NCI-H524 (cell line): ENCODE measurements around the gene SRCIN1.

ENCODE experiments used
- DNase-seq, 2 experiments: peaks; one replicate each; lab custom pipeline; 2025; lab: John Stamatoyannopoulos, UW

Gene SRCIN1

DNA sequence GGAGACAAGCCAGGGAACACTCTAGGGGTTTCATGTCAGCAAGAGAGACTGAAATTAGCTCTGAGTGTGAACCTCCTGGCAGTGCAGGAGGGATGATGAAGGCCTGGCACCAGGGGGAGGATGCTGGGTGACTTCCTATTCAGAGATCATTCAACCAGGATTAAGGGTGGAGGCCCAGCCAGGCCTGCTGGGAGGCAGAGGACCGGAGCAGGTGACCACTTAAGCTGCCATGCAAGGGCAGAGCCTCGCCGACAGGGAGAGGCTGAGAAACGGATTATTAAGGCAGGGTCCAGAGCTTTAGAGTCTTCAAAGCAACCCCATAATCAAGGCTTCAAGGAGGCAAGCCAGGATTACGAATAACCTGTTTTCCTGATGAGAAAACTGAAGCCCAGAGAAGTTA, 10.6 kb upstream of the SRCIN1 start:
- DNase-seq, result peak in 1 of 2 experiments; percentile 57

DNA sequence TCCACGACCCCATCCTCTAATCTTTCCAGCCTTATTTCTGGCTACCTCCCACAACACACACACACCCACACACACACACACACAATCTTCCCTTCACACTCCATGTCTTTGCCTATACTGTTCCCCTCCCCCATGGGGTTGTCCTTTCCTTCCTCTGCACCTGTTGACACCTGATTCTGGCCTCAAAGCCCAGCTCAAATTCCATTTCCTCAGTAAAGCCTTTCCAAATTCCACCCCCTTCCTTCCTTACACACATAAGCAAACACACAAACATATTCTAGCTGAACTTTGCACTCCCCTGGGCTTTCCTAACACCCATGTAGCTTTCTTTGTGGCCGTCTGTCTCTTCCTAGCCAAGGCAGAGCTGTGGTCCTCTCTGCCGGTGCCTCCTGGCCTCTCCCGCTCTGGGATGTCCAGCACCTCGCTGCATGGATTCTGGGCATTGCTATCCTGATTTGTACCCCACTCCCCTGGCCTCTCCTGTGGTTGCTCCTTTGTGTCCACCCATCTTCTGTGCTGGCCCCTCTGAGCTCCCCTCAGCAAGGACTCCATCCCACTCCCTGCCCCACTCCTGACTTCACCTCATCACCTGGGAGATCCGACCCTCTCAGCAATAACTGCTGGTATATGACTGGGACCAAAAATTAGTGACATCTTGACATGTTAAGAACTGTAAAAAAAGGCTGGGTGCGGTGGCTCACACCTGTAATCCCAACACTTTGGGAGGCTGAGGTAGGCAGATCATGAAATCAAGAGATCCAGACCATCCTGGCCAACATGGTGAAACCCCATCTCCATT, 8.4 kb upstream of the SRCIN1 start:
- no peak for DNase-seq

DNA sequence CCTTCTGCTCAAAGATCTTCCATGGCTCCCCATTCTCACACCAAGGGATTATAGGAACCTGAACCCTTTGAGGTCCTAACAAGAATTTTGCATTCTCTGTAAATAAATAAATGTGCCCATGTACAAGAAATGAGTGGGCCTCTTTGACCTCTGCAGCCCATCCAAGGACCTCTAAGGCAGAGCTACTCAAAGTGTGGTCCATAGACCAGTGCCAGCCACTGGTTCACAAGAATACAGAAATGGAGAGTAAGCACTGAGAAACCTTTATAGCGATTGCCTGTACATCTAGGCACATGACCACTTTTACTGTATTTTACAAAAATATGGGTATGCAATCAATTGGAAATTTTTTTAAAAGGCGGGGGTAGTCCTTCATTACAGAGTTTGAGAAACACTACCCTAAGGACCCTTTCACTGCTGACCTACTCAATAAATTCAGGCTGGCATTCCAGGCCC, 7.8 kb upstream of the SRCIN1 start:
- DNase-seq, result no peak

DNA sequence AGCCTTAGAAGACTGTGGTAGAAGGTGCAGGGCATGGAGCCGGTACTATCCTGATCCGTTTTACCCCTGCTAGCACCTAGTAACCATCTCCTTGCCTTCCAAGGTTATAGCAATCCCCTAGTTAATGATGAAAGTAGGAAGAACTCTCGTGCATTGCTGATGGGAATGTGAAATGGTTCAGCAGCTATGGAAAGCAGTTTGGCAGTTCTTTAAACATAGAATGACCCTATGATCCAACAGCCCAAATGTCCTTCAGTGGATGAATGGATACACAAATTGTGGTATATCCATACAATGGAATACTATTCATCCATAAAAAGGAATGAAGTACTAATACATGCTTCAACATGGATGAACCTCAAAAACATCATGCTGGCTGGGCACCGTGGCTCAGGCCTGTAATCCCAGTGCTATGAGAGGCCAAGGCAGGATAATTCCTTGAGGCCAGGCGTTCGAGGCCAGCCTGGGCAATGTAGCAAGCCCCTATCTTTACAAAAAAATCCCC, 6.2 kb upstream of the SRCIN1 start:
- DNase-seq, result no peak

DNA sequence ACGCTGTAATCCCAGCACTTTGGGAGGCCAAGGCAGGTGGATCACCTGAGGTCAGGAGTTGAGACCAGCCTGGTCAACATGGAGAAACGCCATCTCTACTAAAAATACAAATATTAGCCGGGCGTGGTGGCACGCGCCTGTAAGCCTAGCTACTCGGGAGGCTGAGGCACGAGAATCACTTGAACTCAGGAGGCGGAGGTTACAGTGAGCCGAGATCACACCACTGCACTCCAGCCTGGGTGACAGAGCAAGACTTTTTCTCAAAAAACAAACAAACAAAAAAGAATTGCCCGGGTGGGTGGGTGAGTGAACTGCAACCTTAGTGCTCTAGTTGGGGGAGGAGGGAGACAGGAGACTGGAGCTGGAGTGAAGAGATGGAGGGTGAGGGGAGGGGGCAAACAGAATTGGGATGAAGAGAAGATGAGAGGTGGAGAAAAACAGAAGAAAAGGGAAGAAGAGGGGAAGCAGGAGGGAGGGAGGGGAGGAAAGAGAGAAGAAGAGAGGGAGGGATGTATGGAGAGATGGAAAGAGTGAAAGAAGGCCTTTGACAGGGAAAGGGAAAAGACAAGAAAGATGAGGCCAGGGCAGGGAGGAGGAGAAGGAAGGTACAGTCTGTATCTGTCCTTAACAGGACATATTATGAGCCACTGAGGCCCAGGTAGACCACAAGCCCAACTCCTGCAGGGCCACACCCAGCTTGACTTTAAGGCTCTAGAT, 5.5 kb upstream of the SRCIN1 start:
- no peak for DNase-seq

GRCh38 chr17:38609280-38610031, 3.7 kb upstream of the SRCIN1 start:
- DNase-seq, result peak; percentile 49 to 78

GRCh38 chr17:38608648-38609047, 2.9 kb upstream of the SRCIN1 start:
- DNase-seq, result no peak

DNA sequence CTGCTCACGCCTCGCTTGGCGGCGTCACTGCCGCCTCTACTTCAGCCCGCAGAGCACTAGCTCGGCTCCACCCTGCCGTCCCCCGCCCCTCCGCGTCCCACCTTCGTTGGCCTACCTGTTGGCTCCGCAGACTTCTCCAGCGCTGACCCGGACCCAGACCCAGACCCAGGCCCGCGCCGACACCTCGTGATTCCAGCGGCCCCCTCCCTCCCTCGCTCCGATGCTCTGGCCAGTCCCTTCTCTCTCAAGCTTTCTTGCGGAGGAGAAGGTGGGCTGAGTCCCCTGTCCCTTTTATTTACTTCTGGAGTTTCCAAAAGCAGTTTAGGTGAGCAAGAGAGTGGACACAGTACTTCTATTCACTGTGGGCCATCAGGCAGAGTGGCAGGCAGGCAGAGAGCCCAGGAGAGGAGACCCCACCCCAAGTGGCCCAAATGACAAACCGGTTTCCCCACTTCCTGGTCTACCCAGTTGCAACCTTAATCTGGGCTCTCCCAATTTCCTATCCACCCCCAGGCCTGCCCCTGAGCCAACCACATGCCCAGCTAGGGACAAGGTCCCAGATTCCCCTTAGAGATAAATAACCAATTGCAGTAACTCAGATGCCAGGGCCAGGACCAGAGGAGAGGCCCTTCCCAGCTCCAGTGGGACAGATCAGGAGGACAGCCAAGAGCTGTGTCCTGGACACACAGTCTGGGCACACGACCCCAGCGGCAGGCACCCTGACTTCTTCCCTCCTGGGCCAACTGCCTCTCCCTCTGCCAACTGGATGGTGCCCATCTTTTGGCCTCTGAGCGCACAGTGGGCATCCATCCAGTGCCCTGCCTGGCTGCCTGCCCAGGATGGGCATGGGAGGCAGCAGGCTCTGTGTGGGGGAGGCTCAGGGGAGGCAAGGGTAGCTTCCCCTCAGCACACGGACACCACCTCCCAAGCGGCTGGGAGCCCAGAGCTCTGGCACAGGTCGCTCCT, 1.2 kb upstream of the SRCIN1 start:
- DNase-seq, result no peak

GRCh38 chr17:38605411-38605840, 326 bp downstream of the SRCIN1 start:
- no peak for DNase-seq

- peak in 1 of 2 experiments; percentile 18 for DNase-seq
These were observed 1.0 kb downstream of the SRCIN1 start for GRCh38 chr17:38604479-38605403.

- DNase-seq, result no peak
These were observed 1.8 kb downstream of the SRCIN1 start for GRCh38 chr17:38603786-38604478.

GRCh38 chr17:38602956-38603785, 2.6 kb downstream of the SRCIN1 start:
- DNase-seq, result no peak

DNA sequence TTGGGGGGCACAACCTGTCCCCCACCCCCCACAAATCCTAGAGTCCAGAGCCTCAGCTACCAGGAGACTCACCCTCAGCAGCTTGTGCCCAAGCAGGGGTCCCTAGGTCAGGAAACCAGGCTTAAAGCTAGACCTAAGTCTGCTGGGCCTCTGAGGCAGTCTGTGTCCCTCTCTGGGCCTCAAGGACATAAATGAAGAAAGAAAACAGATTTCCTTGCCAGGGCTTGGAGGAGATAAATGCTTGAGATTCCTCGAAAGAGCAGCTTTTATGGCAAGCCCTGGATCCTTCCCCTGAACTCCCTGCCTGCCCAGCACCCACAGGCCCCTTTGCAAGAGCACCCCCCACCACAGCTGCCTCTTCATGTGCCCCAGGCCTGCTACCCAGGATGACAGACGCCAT, 3.3 kb downstream of the SRCIN1 start:
- no peak for DNase-seq

DNA sequence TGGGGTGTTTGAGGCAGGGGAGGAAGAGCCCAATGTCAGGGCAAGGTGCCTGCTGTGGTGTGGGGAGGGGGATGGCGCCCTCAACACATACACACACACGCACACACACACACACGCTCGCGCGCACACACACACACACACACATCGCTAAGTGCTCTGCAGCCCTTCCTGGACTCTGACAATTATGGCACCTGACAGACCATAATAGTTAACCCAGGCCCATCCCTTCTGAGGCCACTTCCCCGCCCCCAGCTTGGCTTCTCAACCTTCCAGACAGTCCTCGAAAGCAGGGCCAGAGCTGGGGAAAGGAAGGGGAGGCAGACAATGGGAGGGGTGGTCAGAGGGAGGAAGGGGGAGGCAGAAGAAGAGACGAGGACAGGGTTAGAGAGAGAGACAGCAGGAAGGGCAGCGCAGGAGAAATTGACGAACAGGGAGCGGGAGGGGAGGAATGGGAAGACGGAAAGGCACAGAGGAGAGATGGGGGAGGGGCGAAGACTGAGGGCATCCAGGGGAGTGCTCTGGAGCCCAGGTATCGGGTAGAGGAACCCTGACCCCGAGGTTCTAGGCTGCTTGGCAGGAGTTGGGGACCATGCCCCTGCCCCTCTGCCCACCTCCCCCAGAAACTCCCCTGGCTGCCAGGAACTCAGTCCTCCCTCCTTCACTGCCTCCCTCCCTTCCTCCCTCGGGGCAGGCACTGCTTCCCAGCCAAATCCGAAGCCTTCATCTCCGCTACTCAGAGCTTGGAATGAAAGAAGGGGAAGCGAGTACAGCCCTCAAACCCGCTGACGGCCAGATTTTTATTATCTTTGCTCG, 4.0 kb downstream of the SRCIN1 start:
- peak; percentile 25 to 46 for DNase-seq

DNA sequence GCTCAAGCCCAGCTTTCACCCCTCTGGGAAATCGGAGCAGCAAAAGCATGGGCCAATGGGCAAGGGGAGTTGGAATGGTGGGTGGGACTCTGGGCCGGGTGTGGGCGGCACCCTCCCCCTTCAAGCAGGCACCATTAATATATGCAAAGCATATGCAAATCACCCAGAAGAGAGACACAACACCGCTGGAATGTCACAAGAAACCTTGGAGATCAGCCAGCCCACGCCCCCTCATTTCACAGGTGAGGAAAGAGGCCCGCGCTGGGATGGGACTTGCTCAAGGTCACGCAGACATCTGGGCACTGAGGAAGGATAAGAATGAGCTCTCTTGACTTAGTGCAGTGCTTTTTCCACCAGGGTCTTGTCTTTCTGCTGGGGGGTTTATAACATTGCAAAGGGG, 4.8 kb downstream of the SRCIN1 start:
- no peak for DNase-seq

DNA sequence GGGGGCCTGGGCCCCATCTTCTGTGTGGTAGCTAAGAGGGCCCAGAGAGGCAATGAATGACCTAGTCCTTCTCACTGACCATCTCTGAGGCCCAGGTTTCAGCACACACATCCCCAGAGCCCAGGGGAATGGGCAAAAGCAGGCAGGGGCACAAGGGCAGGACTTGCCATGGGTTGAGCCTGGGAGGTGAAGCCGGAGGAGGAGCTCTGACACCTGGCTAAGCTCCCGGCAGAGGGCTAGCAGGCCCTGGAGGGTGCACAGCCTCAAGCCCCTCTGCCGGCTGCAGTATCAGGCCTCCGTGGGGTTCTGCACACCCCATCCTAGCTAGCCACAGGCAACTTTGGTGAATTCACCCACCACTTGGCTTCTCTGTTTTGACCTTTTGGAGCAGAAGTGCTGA, 5.3 kb downstream of the SRCIN1 start:
- DNase-seq, result no peak

DNA sequence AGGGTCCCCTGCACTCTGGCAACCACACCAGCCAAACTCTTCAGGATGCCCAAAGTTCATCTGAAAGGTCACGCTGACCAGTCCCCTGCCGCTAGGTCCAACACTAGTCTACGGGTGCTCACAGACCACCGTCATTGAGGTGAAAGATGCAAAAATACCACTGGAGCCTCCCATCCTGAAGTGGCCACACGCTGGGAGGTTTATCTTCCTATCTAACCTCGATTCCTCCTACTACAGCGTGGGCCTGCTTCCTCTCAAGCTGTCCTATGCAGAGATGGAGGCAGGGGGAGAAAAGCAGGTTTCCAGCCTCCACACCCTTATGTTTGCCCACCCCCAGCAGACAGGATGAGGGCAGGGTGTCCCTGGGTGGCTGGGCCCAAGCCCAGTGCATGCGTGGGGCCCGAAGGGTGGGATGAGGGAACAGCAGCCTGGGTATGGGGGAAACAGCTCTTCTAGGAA, 6.3 kb downstream of the SRCIN1 start:
- no peak for DNase-seq

GRCh38 chr17:38598995-38599394, 6.8 kb downstream of the SRCIN1 start:
- no peak for DNase-seq
